Astrocyte of the spinal cord (primary cell): ENCODE data around the gene CYP3A4.

Experiments
- DNase-seq: peaks from one replicate; pipeline ENCODE4 v3.0.0; 2011; ENCODE audit warnings: low read depth, low spot score
- H3K4me3 ChIP-seq: 2 replicates; pipeline ENCODE4 v1.5.1; 2011; ENCODE audit warnings: low read depth, mild to moderate bottlenecking, low read length, moderate library complexity
- in situ Hi-C: cut with HindIII; loops from 2 replicates; pipeline ENCODE4 v1.10.0; 2017; ENCODE audit warnings: low sequenced_read_pairs
- TF ChIP-seq, protein P1 (sequence below): IDR thresholded peaks from 2 replicates; pipeline ENCODE4 v1.5.1; 2012; ENCODE audit warnings: low read depth, mild to moderate bottlenecking, low read length, inconsistent platforms

Gene CYP3A4

DNA sequence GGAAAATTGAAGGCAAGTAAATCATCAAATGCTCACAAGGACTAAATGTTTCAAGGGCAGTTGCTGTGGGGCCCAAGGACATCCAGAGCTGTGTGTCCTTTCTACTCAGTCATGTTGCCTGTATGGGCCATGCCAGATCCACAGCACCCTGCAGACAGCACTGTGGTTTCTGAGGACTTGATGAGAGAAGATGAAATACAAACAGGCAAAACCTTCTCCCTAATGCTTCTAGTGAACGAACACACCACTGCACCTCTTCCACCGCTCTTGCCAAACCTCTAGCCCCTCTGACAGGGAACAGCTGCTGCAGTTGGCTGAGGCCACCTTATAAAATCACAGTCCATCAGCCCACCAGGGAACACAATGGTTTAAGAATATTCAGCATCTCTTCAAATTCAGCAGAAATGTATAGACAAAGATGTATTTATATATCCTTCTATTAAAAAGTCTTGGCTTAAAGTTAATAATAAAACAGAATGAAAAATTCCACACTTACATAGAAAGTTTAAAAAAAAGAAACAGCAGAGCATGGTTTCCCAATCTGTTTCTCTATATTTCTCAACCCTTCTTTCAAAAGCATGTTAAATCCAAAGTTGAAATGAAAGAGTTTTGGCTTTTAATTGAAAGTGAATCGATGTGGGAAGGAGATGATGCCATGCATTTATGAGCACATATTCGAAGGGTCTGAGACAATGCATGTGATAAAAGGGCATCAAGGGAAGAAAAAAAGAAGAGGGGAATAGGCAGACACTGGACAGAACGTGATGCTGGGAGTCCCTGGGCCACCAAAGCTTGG lies 63.0 kb downstream of the CYP3A4 start:
- no peak overlapping the region for H3K4me3 ChIP-seq
- in situ Hi-C loops, result no loop called here
- DNase-seq, result no peak
- TF ChIP-seq, protein P1, sequence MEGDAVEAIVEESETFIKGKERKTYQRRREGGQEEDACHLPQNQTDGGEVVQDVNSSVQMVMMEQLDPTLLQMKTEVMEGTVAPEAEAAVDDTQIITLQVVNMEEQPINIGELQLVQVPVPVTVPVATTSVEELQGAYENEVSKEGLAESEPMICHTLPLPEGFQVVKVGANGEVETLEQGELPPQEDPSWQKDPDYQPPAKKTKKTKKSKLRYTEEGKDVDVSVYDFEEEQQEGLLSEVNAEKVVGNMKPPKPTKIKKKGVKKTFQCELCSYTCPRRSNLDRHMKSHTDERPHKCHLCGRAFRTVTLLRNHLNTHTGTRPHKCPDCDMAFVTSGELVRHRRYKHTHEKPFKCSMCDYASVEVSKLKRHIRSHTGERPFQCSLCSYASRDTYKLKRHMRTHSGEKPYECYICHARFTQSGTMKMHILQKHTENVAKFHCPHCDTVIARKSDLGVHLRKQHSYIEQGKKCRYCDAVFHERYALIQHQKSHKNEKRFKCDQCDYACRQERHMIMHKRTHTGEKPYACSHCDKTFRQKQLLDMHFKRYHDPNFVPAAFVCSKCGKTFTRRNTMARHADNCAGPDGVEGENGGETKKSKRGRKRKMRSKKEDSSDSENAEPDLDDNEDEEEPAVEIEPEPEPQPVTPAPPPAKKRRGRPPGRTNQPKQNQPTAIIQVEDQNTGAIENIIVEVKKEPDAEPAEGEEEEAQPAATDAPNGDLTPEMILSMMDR, result no peak

DNA sequence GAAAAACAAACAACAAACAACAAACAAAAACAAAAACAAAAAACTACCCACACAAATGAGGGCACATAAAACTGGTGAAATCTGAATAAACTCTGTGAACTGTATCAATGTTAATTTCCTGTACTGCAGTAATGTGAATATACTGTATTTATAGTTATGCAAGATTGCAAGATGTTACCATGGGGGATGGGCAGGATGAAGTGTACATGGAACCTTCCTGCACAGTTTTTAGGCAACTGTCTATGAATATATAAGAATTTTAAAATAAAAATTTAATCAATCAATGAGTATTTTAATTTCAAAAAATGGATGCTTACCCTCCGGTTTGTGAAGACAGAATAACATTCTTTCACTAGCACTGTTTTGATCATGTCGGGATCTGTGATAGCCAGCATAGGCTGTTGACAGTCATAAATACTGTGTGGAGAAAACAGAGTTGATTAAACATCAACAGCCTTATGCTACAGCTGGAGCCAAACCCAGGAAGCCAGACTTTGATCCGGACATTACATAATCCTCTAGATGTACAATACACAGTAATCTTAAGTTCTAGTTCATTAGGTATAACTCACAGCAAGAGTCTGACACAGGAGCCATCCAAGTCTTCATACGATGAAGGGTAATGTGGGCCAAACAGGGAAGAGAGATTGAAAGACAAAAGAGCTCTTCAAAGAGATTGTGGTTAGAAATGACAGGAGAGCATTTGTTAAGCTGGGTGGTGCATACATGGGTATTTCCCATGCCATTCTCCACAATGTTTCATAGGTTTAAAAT lies 63.8 kb downstream of the CYP3A4 start:
- TF ChIP-seq, protein P1, result no peak
- no peak overlapping the region for H3K4me3 ChIP-seq
- in situ Hi-C loops, result no loop called here
- no peak for DNase-seq

DNA sequence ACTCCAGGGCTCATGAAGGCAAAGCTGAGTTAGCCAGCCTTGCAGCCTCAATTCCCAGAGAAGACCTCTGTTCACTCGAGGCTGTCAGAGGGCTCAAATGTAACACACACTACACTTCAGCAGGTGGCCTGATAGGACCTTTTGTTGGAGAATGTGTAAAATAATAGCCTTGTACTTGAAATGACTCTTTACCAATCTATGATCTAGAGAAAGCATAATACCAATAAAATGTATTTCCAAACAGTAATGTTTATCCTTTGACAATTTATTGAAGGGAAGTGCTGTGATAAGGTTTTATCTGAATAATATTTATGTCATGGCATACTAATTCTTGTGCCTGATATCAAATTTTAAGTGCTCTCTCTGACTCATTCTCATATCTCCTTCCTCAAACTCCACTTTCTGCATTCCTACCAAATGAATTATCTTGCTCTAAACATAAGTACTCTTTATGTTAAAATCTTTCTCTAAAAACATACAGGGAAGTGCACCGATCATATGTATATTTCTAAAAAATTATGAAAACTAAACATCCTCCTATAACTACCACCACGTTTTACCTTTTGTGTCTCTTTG lies 69.9 kb downstream of the CYP3A4 start:
- in situ Hi-C loops, result no loop called here
- no peak overlapping the region for H3K4me3 ChIP-seq
- TF ChIP-seq, protein P1, result no peak
- DNase-seq, result no peak

DNA sequence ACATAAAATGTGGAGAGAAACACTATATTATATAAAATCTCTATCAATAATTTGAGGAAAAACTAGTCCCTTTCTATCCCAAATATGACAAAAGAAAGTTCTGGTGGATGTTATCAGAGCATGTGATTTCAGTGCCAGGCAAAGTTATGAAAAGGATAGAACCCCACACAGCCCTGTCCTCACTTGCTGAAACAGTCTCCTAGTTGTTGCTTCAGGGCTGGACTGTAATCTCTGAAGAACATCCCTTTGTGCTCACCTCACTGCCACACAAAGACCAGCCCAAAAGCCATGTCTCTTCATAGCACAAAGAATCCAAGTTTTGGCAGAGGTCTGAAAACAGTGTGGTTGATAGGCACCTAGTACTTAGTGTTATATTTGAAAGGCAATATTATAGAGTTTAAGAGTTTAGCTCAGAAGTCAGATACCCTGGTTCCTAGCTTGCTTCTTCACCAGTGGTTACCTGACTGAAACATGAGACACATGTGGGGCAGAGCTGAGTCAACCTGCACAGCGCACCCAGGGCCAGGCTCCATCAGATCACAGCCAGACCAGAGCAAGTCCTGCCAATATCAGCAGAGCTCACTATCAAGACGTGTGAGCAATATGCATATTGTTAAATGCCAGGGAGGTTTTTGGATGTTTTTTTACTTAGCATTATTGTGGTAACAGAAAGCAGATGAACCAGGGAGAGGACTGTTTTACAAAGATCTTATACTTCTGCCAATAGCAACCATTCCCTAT lies 74.0 kb downstream of the CYP3A4 start:
- TF ChIP-seq, protein P1, result no peak
- in situ Hi-C loops, result no loop called here
- DNase-seq, result no peak
- no peak overlapping the region for H3K4me3 ChIP-seq

DNA sequence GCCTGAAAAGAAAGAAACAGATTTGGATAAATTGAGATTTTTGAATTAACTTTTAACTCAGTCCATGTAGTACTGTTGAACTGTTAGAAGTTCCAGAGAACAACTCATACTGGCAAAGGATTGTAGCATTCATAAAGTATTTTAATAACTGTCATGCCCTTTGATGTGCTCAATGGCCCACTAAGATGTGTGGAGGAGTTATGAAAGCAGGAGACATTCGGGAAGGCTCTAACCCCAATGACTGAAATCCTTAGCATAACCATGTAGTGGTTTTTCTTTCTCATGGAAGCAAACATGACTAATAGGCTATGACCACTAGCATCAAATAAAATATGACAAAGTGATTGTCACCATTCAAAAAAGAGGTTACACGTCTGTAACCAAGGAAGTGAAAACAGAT lies 74.7 kb downstream of the CYP3A4 start:
- no peak overlapping the region for H3K4me3 ChIP-seq
- in situ Hi-C loops, result no loop called here
- TF ChIP-seq, protein P1, result no peak
- DNase-seq, result no peak

DNA sequence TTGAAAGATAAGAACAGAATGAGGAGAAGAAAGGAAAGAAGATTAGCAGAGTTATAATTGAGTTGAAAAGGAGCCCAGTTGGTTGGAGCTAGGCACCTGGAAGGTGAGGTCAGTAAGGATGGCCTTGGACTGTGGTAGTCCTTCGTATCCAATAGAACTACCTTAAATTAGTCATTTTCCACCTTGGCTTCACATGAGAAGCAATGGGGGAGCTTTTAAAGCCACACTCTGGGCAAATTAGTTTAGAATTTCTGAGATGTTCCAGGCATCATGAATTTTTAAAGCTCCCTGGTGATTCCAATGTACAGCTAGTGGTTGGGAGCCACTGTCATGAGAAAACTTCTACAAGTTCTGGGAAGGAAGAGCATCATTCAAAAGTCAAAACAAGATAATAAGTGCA lies 76.9 kb downstream of the CYP3A4 start:
- in situ Hi-C loops, result no loop called here
- peak; percentile 37 for DNase-seq
- H3K4me3 ChIP-seq, result no peak overlapping the region
- TF ChIP-seq, protein P1, result no peak
